ENCODE measurements around the gene ARHGAP26.

GRCh38 chr5:142810743-142811290 lies 40.6 kb downstream of the ARHGAP26 start:
- TF ChIP-seq CTCF (IDR thresholded peaks at IDR 0.05; ENCODE audit: low read depth, low read length, missing input control) (no peak), HNF4G (IDR thresholded peaks at IDR 0.05) (no peak)

Measured in liver (tissue), 3 donors.